GM12875 (cell line): ENCODE results near the gene MAP3K13.

Experiments used
- H3K4me3 ChIP-seq: one replicate; pipeline ENCODE4 v1.5.1; 2011; ENCODE audit warnings: low read depth, low read length, control low read depth
- CTCF ChIP-seq: IDR thresholded peaks from 2 replicates; pipeline ENCODE4 v1.5.1; 2011; ENCODE audit warnings: low read depth, mild to moderate bottlenecking, control low read depth, inconsistent platforms, low read length, moderate library complexity, borderline replicate concordance; ENCODE audit not compliant: insufficient read depth

MAP3K13 gene

GRCh38 chr3:185489462-185489861 lies 126.5 kb downstream of the MAP3K13 start:
- TF ChIP-seq CTCF = no peak
- no peak overlapping the region for H3K4me3 ChIP-seq

GRCh38 chr3:185490241-185490640 lies 127.3 kb downstream of the MAP3K13 start:
- no peak for TF ChIP-seq CTCF
- H3K4me3 ChIP-seq = no peak overlapping the region

GRCh38 chr3:185498503-185499396 lies 135.8 kb downstream of the MAP3K13 start, which contains the start of gene TMEM41A:
Gene TMEM41A (minus strand): TSS chr3:185499035. CDS start chr3:185498961, 74 bp downstream.
- H3K4me3 ChIP-seq = peak within 1 kb of the TSS; percentile 92
- TF ChIP-seq CTCF = 0 out of 2 replicates have a peak, but pooled peaks have one; percentile 7

- TF ChIP-seq CTCF = no peak
- no peak overlapping the region for H3K4me3 ChIP-seq
Observed at GRCh38 chr3:185502987-185503386, 140.1 kb downstream of the MAP3K13 start.

- H3K4me3 ChIP-seq = no peak overlapping the region
- no peak for TF ChIP-seq CTCF
Observed at GRCh38 chr3:185503521-185503920, 140.6 kb downstream of the MAP3K13 start.

- no peak overlapping the region for H3K4me3 ChIP-seq
Observed at GRCh38 chr3:185504636-185505035, 141.7 kb downstream of the MAP3K13 start.

More at GRCh38 chr3:185504636-185505035, 141.7 kb downstream of the MAP3K13 start:
- no peak for TF ChIP-seq CTCF
